Measurements from ENCODE around the gene CFAP410.
A peak's percentile ranks its signal among the peaks of the same experiment; 100 is the strongest.

The CFAP410 gene

GRCh38 chr21:44360159-44360558, 21.0 kb upstream of the CFAP410 start:
- H2BK5ac ChIP-seq (ENCODE audit: low read length): no peak overlapping the region
- H4K8ac ChIP-seq (ENCODE audit: low read depth, low read length): no peak overlapping the region
- H2BK120ac ChIP-seq (ENCODE audit: low read depth, low read length): no peak overlapping the region
- peaks cover 0 to 10% of the 10 kb centered on the region in 2 donors for H3K4me1 ChIP-seq (ENCODE audit: control insufficient read depth in 2 of 2, insufficient read depth in 1 of 2, low read depth in 1 of 2, low read length in 2 of 2)
- H3K79me1 ChIP-seq (ENCODE audit: low read depth, low read length): no peaks in the 10 kb centered on the region
- peaks cover 0 to 6% of the 10 kb centered on the region in 2 donors for H3K9me3 ChIP-seq (replicated peaks in 1 of 2; ENCODE audit: control insufficient read depth in 2 of 2, insufficient read depth in 1 of 2, low read depth in 1 of 2, low read length in 2 of 2)
- no peak overlapping the region for H2BK12ac ChIP-seq (ENCODE audit: low read length)
- no CpG with 5 or more reads among the region's 8 CpGs for WGBS, 2 donors (ENCODE audit: extremely low coverage in 2 of 2, insufficient read length in 2 of 2, insufficient replicate concordance in 1 of 2)
- H3K27me3 ChIP-seq (ENCODE audit: control insufficient read depth in 3 of 3, insufficient read depth in 3 of 3, low read depth in 1 of 3, low read length in 3 of 3): no peaks in the 10 kb centered on the region
- DNase-seq (ENCODE audit: low spot score): no peak
- no peak overlapping the region for H3K23ac ChIP-seq (ENCODE audit: low read depth, low read length, poor library complexity)
- no peak overlapping the region for H4K91ac ChIP-seq (ENCODE audit: low read depth, low read length, poor library complexity)
- H3K14ac ChIP-seq (ENCODE audit: low read length): no peak overlapping the region
- no peak overlapping the region for H3K18ac ChIP-seq (ENCODE audit: low read length)
- H2AK5ac ChIP-seq (ENCODE audit: low read depth, low read length): no peak overlapping the region
- H2AFZ ChIP-seq (ENCODE audit: low read length): peak overlapping the region; percentile 45
- H2BK15ac ChIP-seq (ENCODE audit: low read length): no peak overlapping the region
- H3K4ac ChIP-seq (ENCODE audit: low read length): no peak overlapping the region
- no peak overlapping the region for H3K27ac ChIP-seq (replicated peaks; ENCODE audit: low read length)
- no peaks in the 10 kb centered on the region for H3K36me3 ChIP-seq (replicated peaks in 1 of 2; ENCODE audit: control insufficient read depth in 2 of 2, insufficient read depth in 2 of 2, low read length in 2 of 2)
- H3K4me3 ChIP-seq (ENCODE audit: low read length in 2 of 2): no peak overlapping the region
- H3K9ac ChIP-seq (ENCODE audit: low read depth, low read length, poor library complexity): no peak overlapping the region
- H3K4me2 ChIP-seq (ENCODE audit: insufficient read depth, low read length, poor library complexity, severe bottlenecking): no peak overlapping the region

DNA sequence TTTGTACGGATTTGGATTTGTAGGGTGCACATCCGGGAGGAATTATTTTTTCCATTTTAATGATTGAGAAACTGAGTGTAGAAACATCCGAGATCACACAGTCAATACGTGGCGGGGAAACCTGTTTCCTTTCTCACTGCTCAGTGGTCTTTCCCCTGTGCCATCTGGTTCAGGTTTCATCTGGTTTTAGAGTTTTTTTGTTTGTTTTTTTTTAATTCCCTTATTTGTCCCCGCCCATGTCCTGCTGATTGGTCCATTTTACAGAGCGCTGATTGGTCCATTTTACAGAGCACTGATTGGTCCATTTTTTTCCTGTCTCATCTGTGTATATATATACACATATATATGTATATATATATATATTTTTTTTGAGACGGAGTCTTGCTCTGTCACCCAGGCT, 20.2 kb upstream of the CFAP410 start:
- H2AFZ ChIP-seq (ENCODE audit: low read length): no peak overlapping the region
- peaks cover 0 to 6% of the 10 kb centered on the region in 2 donors for H3K9me3 ChIP-seq (replicated peaks in 1 of 2; ENCODE audit: control insufficient read depth in 2 of 2, insufficient read depth in 1 of 2, low read depth in 1 of 2, low read length in 2 of 2)
- H2BK12ac ChIP-seq (ENCODE audit: low read length): no peak overlapping the region
- no peak overlapping the region for H3K9ac ChIP-seq (ENCODE audit: low read depth, low read length, poor library complexity)
- H3K23ac ChIP-seq (ENCODE audit: low read depth, low read length, poor library complexity): no peak overlapping the region
- H2AK5ac ChIP-seq (ENCODE audit: low read depth, low read length): no peak overlapping the region
- H3K79me1 ChIP-seq (ENCODE audit: low read depth, low read length): no peaks in the 10 kb centered on the region
- no peaks in the 10 kb centered on the region for H3K36me3 ChIP-seq (replicated peaks in 1 of 2; ENCODE audit: control insufficient read depth in 2 of 2, insufficient read depth in 2 of 2, low read length in 2 of 2)
- no peak overlapping the region for H3K4ac ChIP-seq (ENCODE audit: low read length)
- DNase-seq (ENCODE audit: low spot score): no peak
- no peak overlapping the region for H3K14ac ChIP-seq (ENCODE audit: low read length)
- no peak overlapping the region for H3K4me2 ChIP-seq (ENCODE audit: insufficient read depth, low read length, poor library complexity, severe bottlenecking)
- no peak overlapping the region for H4K91ac ChIP-seq (ENCODE audit: low read depth, low read length, poor library complexity)
- H2BK120ac ChIP-seq (ENCODE audit: low read depth, low read length): no peak overlapping the region
- H3K27ac ChIP-seq (replicated peaks; ENCODE audit: low read length): no peak overlapping the region
- WGBS, 2 donors (ENCODE audit: extremely low coverage in 2 of 2, insufficient read length in 2 of 2, insufficient replicate concordance in 1 of 2): no CpG with 5 or more reads among the region's 8 CpGs
- no peak overlapping the region for H2BK5ac ChIP-seq (ENCODE audit: low read length)
- H3K18ac ChIP-seq (ENCODE audit: low read length): no peak overlapping the region
- H2BK15ac ChIP-seq (ENCODE audit: low read length): no peak overlapping the region
- H3K27me3 ChIP-seq (ENCODE audit: control insufficient read depth in 3 of 3, insufficient read depth in 3 of 3, low read depth in 1 of 3, low read length in 3 of 3): no peaks in the 10 kb centered on the region
- H3K4me1 ChIP-seq (ENCODE audit: control insufficient read depth in 2 of 2, insufficient read depth in 1 of 2, low read depth in 1 of 2, low read length in 2 of 2): peaks cover 0 to 10% of the 10 kb centered on the region in 2 donors
- no peak overlapping the region for H4K8ac ChIP-seq (ENCODE audit: low read depth, low read length)
- H3K4me3 ChIP-seq (ENCODE audit: low read length in 2 of 2): no peak overlapping the region

- Histone ChIP-seq H3K4me1 (ENCODE audit: control insufficient read depth in 2 of 2, insufficient read depth in 1 of 2, low read depth in 1 of 2, low read length in 2 of 2) (peaks cover 0 to 10% of the 10 kb centered on the region in 2 donors), H3K36me3 (replicated peaks in 1 of 2; ENCODE audit: control insufficient read depth in 2 of 2, insufficient read depth in 2 of 2, low read length in 2 of 2) (no peaks in the 10 kb centered on the region), H3K79me1 (ENCODE audit: low read depth, low read length) (peaks cover 2% of the 10 kb centered on the region)
Measured at GRCh38 chr21:44357064-44357837, 18.1 kb upstream of the CFAP410 start.

DNA sequence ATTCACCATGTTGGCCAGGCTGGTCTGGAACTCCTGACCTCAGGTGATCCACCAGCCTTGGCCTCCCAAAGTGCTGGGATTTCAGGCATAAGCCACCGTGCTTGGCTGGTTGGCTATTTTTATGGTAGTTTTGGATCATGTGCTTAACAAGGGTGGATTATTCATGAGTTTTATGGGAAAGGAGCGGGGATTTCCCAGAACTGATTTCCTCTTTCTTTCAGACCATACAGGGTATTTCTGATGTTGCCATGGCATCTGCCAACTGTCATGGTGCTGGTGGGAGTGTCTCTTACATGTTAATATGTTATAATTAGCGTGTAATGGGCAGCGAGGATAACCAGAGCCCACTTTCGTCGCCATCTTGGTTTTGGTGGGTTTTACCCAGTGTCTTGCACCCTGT, 17.4 kb upstream of the CFAP410 start:
- H3K9me3 ChIP-seq (replicated peaks in 1 of 2; ENCODE audit: control insufficient read depth in 2 of 2, insufficient read depth in 1 of 2, low read depth in 1 of 2, low read length in 2 of 2): no peaks in the 10 kb centered on the region
- no peak overlapping the region for H3K4me2 ChIP-seq (ENCODE audit: insufficient read depth, low read length, poor library complexity, severe bottlenecking)
- H3K4ac ChIP-seq (ENCODE audit: low read length): no peak overlapping the region
- no CpG with 5 or more reads among the region's 6 CpGs for WGBS, 2 donors (ENCODE audit: extremely low coverage in 2 of 2, insufficient read length in 2 of 2, insufficient replicate concordance in 1 of 2)
- no peak overlapping the region for H3K27ac ChIP-seq (replicated peaks; ENCODE audit: low read length)
- peaks cover 2% of the 10 kb centered on the region for H3K79me1 ChIP-seq (ENCODE audit: low read depth, low read length)
- peaks cover 0 to 10% of the 10 kb centered on the region in 2 donors for H3K4me1 ChIP-seq (ENCODE audit: control insufficient read depth in 2 of 2, insufficient read depth in 1 of 2, low read depth in 1 of 2, low read length in 2 of 2)
- H3K23ac ChIP-seq (ENCODE audit: low read depth, low read length, poor library complexity): no peak overlapping the region
- no peak for DNase-seq (ENCODE audit: low spot score)
- no peak overlapping the region for H3K9ac ChIP-seq (ENCODE audit: low read depth, low read length, poor library complexity)
- H4K91ac ChIP-seq (ENCODE audit: low read depth, low read length, poor library complexity): no peak overlapping the region
- no peak overlapping the region for H2BK5ac ChIP-seq (ENCODE audit: low read length)
- H2BK15ac ChIP-seq (ENCODE audit: low read length): no peak overlapping the region
- no peaks in the 10 kb centered on the region for H3K36me3 ChIP-seq (replicated peaks in 1 of 2; ENCODE audit: control insufficient read depth in 2 of 2, insufficient read depth in 2 of 2, low read length in 2 of 2)
- H2BK120ac ChIP-seq (ENCODE audit: low read depth, low read length): no peak overlapping the region
- peaks cover 0 to 3% (median 0%) of the 10 kb centered on the region in 3 experiments for H3K27me3 ChIP-seq (ENCODE audit: control insufficient read depth in 3 of 3, insufficient read depth in 3 of 3, low read depth in 1 of 3, low read length in 3 of 3)
- H4K8ac ChIP-seq (ENCODE audit: low read depth, low read length): no peak overlapping the region
- H2BK12ac ChIP-seq (ENCODE audit: low read length): no peak overlapping the region
- no peak overlapping the region for H3K14ac ChIP-seq (ENCODE audit: low read length)
- no peak overlapping the region for H3K4me3 ChIP-seq (ENCODE audit: low read length in 2 of 2)
- no peak overlapping the region for H2AK5ac ChIP-seq (ENCODE audit: low read depth, low read length)
- H2AFZ ChIP-seq (ENCODE audit: low read length): peak overlapping the region; percentile 75
- H3K18ac ChIP-seq (ENCODE audit: low read length): no peak overlapping the region

More at GRCh38 chr21:44357064-44357837, 18.1 kb upstream of the CFAP410 start:
- Histone ChIP-seq H4K8ac (ENCODE audit: low read depth, low read length) (no peak overlapping the region), H4K91ac (ENCODE audit: low read depth, low read length, poor library complexity) (no peak overlapping the region), H2BK120ac (ENCODE audit: low read depth, low read length) (no peak overlapping the region), H3K18ac (ENCODE audit: low read length) (peak overlapping the region; percentile 57), H3K23ac (ENCODE audit: low read depth, low read length, poor library complexity) (peak overlapping the region; percentile 9), H3K9ac (ENCODE audit: low read depth, low read length, poor library complexity) (no peak overlapping the region), H2AFZ (ENCODE audit: low read length) (peak overlapping the region; percentile 75), H3K4me3 (ENCODE audit: low read length in 2 of 2) (no peak overlapping the region), H2BK15ac (ENCODE audit: low read length) (peak overlapping the region; percentile 54), H2AK5ac (ENCODE audit: low read depth, low read length) (no peak overlapping the region), H2BK12ac (ENCODE audit: low read length) (no peak overlapping the region), H2BK5ac (ENCODE audit: low read length) (no peak overlapping the region), H3K4ac (ENCODE audit: low read length) (no peak overlapping the region), H3K14ac (ENCODE audit: low read length) (no peak overlapping the region), H3K27ac (replicated peaks; ENCODE audit: low read length) (no peak overlapping the region), H3K9me3 (replicated peaks in 1 of 2; ENCODE audit: control insufficient read depth in 2 of 2, insufficient read depth in 1 of 2, low read depth in 1 of 2, low read length in 2 of 2) (no peaks in the 10 kb centered on the region), H3K27me3 (ENCODE audit: control insufficient read depth in 3 of 3, insufficient read depth in 3 of 3, low read depth in 1 of 3, low read length in 3 of 3) (no peaks in the 10 kb centered on the region), H3K4me2 (ENCODE audit: insufficient read depth, low read length, poor library complexity, severe bottlenecking) (no peak overlapping the region)
- no peak for DNase-seq (ENCODE audit: low spot score)
- WGBS, 2 donors (ENCODE audit: extremely low coverage in 2 of 2, insufficient read length in 2 of 2, insufficient replicate concordance in 1 of 2): no CpG with 5 or more reads among the region's 21 CpGs

Data from neuronal stem cell (in vitro differentiated cells).